GM12878 (cell line): ENCODE results near the gene C3orf33. TPM values are rescaled to one million over a fixed set of nuclear protein-coding genes. Genes with fewer than 3 reads are reported as not detected.

Experiments
- ATAC-seq: fragments of 200-7000 bp; cut with Tn5 transposase; 3 replicates; pipeline ENCODE4 v1.9.1; 2020; ENCODE audit warnings: mild to moderate bottlenecking, moderate library complexity
- BruUV-seq: library from RNA; stranded (reverse); fragments of 400-500 nt; replicated peaks from 2 replicates; lab custom pipeline; 2021; lab: Mats Ljungman, UMichigan
- CTCF ChIA-PET: fragments of 300-600 bp; sonication (Branson Sonifier 250); formaldehyde crosslinking; extraction: SDS; loops from one replicate; lab custom pipeline; 2021; ENCODE audit warnings: inconsistent platforms; lab: Yijun Ruan, JAX
- POLR2A ChIA-PET: fragments of 350-600 bp; formaldehyde crosslinking; extraction: SDS; loops from one replicate; lab custom pipeline; 2021; ENCODE audit warnings: inconsistent platforms; lab: Charles Lee
- RAD21 ChIA-PET: fragments of 300-600 bp; sonication (Branson Sonifier 250); formaldehyde crosslinking; loops from one replicate; lab custom pipeline; 2023; ENCODE audit warnings: antibody characterized with exemption; ENCODE audit not compliant: unreplicated experiment; lab: Charles Lee
- SMC1A ChIA-PET: fragments of 300-600 bp; sonication (Branson Sonifier 250); formaldehyde crosslinking; loops from one replicate; lab custom pipeline; 2023; ENCODE audit not compliant: unreplicated experiment, uncharacterized antibody; lab: Charles Lee
- DNase-seq: peaks from one replicate; pipeline ENCODE4 v3.0.0-alpha.2; 2011; ENCODE audit warnings: low read depth, low spot score
- FAIRE-seq: peaks from 3 replicates; lab custom pipeline; 2011; peaks lifted over from hg19 to GRCh38; lab: Jason Lieb, UNC
- H2AFZ ChIP-seq: 2 replicates; pipeline ENCODE4 v1.6.0; 2011; ENCODE audit warnings: low read depth, low read length, control low read depth; ENCODE audit not compliant: control insufficient read depth
- H3K27ac ChIP-seq: 2 replicates; pipeline ENCODE4 v1.5.1; 2011; ENCODE audit warnings: control low read depth; ENCODE audit not compliant: control insufficient read depth, insufficient read depth
- H3K27me3 ChIP-seq, 2 experiments: replicated peaks in 1 of 2; 2 replicates each; pipeline versions ENCODE4 v1.6.0 to v1.6.1; 2011; ENCODE audit warnings: low read length in 1 of 2; ENCODE audit not compliant: control insufficient read depth in 2 of 2, insufficient read depth in 2 of 2
- H3K36me3 ChIP-seq, 2 experiments: 2 replicates each; pipeline ENCODE4 v1.5.1; 2011; ENCODE audit warnings: low read length in 1 of 2; ENCODE audit not compliant: control insufficient read depth in 2 of 2, insufficient read depth in 2 of 2
- H3K4me1 ChIP-seq: 2 replicates; pipeline ENCODE4 v1.6.1; 2011; ENCODE audit warnings: mild to moderate bottlenecking, low read length, moderate library complexity, mixed read lengths; ENCODE audit not compliant: control insufficient read depth, insufficient read depth
- H3K4me2 ChIP-seq: 2 replicates; pipeline ENCODE4 v1.6.0; 2011; ENCODE audit warnings: control low read depth; ENCODE audit not compliant: control insufficient read depth, insufficient read depth
- H3K4me3 ChIP-seq: fragments of 200-600 bp; sonication (generic); 2 replicates; pipeline ENCODE4 v1.5.1; 2016
- H3K79me2 ChIP-seq: 2 replicates; pipeline ENCODE4 v1.6.0; 2011; ENCODE audit warnings: low read length; ENCODE audit not compliant: control insufficient read depth, insufficient read depth
- H3K9ac ChIP-seq: 2 replicates; pipeline ENCODE4 v1.8.0; 2011; ENCODE audit warnings: low read length, control low read depth, mixed read lengths; ENCODE audit not compliant: control insufficient read depth, insufficient read depth
- H3K9me3 ChIP-seq: replicated peaks from 3 replicates; pipeline ENCODE4 v1.5.1; 2011; ENCODE audit warnings: mild to moderate bottlenecking, low read length; ENCODE audit not compliant: control insufficient read depth, insufficient read depth
- H4K20me1 ChIP-seq: 2 replicates; pipeline ENCODE4 v1.6.0; 2011; ENCODE audit not compliant: control insufficient read depth, insufficient read depth
- E2F4 ChIP-seq: IDR thresholded peaks from 2 replicates; pipeline ENCODE4 v1.6.1; 2012; ENCODE audit warnings: low read depth, low read length, improper control_type of control experiment
- MLLT1 ChIP-seq: fragments of 450-650 bp; IDR thresholded peaks from 2 replicates; pipeline ENCODE4 v1.6.1; 2016; ENCODE audit warnings: mild to moderate bottlenecking
- NR2F1 ChIP-seq: fragments of 450-650 bp; conservative IDR thresholded peaks from 2 replicates; pipeline ENCODE4 v1.6.1; 2017; ENCODE audit warnings: mild to moderate bottlenecking
- PAX8 ChIP-seq: fragments of 450-650 bp; IDR thresholded peaks from 2 replicates; pipeline ENCODE4 v1.6.1; 2017; ENCODE audit warnings: mild to moderate bottlenecking, moderate library complexity
- POLR2AphosphoS5 ChIP-seq: IDR thresholded peaks from 2 replicates; pipeline ENCODE4 v1.6.1; 2011; ENCODE audit warnings: mild to moderate bottlenecking, low read length, inconsistent platforms
- RELA ChIP-seq: fragments of 450-650 bp; IDR thresholded peaks from 2 replicates; pipeline ENCODE4 v1.8.0; 2014; ENCODE audit warnings: borderline replicate concordance; ENCODE audit not compliant: partially characterized antibody
- SMAD1 ChIP-seq: fragments of 450-650 bp; IDR thresholded peaks from 2 replicates; pipeline ENCODE4 v1.6.1; 2018; ENCODE audit warnings: mild to moderate bottlenecking, low read depth; ENCODE audit not compliant: partially characterized antibody
- SUZ12 ChIP-seq: fragments of 200-600 bp; sonication (generic); IDR thresholded peaks from one replicate; pipeline ENCODE4 v1.6.1; 2018; ENCODE audit warnings: antibody characterized with exemption, mild to moderate bottlenecking; ENCODE audit not compliant: unreplicated experiment
- TCF3 ChIP-seq: IDR thresholded peaks from 2 replicates; pipeline ENCODE4 v1.6.1; 2012; ENCODE audit warnings: low read depth, mild to moderate bottlenecking, low read length, borderline replicate concordance; ENCODE audit not compliant: insufficient read depth
- ZNF687 ChIP-seq: fragments of 450-650 bp; IDR thresholded peaks from 2 replicates; pipeline ENCODE4 v1.6.1; 2017; ENCODE audit warnings: mild to moderate bottlenecking, moderate library complexity
- WGBS: methylation state at CpG from one replicate; pipeline ENCODE4 v1.1.6; 2016; ENCODE audit warnings: low lambda C conversion rate; ENCODE audit not compliant: insufficient replicate concordance, insufficient coverage; ENCODE audit errors: missing lambda C conversion rate; 5-methylcytosine and 5-hydroxymethylcytosine counted together
- in situ Hi-C: fragments of 300-500 bp; cut with MboI; formaldehyde crosslinking; loops from 9 replicates; pipeline ENCODE4 v1.14.3; 2018; ENCODE audit warnings: mixed read lengths
- intact Hi-C: fragments of 100-400 bp; cut with micrococcal nuclease; formaldehyde crosslinking; loops from one replicate; pipeline ENCODE4 v1.14.2; 2022; ENCODE audit not compliant: unreplicated experiment
- polyA plus RNA-seq, 11 experiments: library from polyadenylated mRNA; depleted of rRNA in 4 of 11; unstranded in 6 of 11; stranded (reverse) in 5 of 11; fragments of >200 nt; fragmentation: Nextera tagmentation in 4 of 11; fragmentation: Illumina TruSeq in 1 of 11; extraction: Ambion mirVana in 4 of 11; extraction: Trizol in 1 of 11; gene quantifications; 1 replicate in 1 of 11; 2 replicates in 10 of 11; pipeline versions ENCODE4 v1.2.1 to v1.2.3, GENCODE V29; 2011 to 2016; ENCODE audit warnings: inconsistent platforms in 2 of 11, missing spikeins in 2 of 11, low read depth in 1 of 11
- total RNA-seq, 4 experiments: library from RNA; depleted of rRNA in 3 of 4; stranded (reverse); fragments of >200 nt in 3 of 4; fragmentation: Illumina TruSeq in 1 of 4; extraction: Trizol in 1 of 4; gene quantifications; 2 replicates each; pipeline versions ENCODE4 v1.2.1 to v1.2.3, GENCODE V29; 2013 to 2021

Gene C3orf33
- total and polyA plus RNA-seq, 10 of the 15 experiments (the other 5 are each of a cell fraction or from before 2014, with no cell fraction given): 0.35 to 1.7 (median 0.90) TPM

DNA sequence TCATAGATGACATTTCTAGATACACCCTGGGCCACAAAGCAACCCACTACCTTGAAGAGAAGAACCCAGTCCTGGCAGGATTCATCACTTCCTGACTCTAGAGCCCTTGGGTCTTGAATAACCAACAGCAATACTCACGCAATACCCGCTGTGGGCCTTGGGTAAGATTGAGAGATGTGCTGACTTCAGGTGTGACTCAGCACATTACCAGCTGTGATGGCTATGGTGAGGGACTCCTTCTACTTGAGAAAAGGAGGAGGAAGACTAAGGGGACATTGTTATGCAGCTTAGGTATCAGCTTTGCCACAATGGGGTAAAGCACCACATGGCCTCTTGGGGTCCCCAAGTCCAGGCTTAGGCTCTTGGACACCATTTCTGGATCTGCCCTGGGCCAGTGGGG, 14.9 kb downstream of the C3orf33 start (continued):
- no peak for TF ChIP-seq PAX8
- no peak for TF ChIP-seq SUZ12

DNA sequence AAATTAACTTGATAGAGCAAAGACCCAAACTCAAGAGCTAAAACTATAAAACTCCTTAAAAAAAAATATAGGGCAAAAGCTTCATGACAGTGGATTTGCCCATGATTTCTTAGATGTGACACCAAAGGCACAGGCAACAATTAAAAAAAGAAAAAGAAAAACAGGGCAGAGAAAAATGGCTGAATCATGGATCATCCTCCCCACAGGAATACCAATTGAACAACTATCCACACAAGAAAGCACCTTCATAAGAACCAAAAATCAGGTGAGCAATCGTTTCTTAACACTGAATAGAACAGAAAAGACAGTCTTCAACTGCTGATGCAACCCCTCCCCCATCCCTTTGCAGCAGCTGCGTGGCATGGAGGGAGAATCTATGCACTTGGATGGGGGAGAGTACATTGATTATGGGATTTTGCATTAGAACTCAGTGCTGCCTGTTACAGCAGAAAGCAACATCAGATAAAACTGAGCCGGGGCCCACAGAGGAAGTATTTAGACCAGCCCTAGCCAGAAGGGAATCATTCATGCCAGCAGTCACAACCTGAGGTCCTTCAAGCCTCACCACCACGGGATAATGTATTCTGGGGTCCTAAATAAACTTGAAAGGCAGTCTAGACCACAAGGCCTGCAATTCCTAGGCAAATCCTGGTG, 15.7 kb downstream of the C3orf33 start:
- POLR2A ChIA-PET: no interaction called here
- 26% methylated on average over 4 of the region's 4 CpGs for WGBS
- in situ Hi-C loops: no loop called here

More for the DNA sequence above, 15.7 kb downstream of the C3orf33 start:
- intact Hi-C loops: no loop called here
- Histone ChIP-seq H3K79me2 (no peaks in the 10 kb centered on the region), H3K4me3 (no peak overlapping the region), H3K9ac (no peak overlapping the region), H4K20me1 (no peaks in the 10 kb centered on the region), H3K9me3 (no peaks in the 10 kb centered on the region; the same call in 2 of the 3 replicates), H3K4me1 (no peaks in the 10 kb centered on the region), H3K27ac (no peak overlapping the region), H3K4me2 (no peak overlapping the region)
- DNase-seq (no peak), FAIRE-seq (no peak)
- CTCF ChIA-PET: interaction anchor here (1.1 kb wide), 1 partner anchor 16 kb away, joined by 4 read pairs; the partner anchor contains the start of gene C3orf33
- RAD21 ChIA-PET: interaction anchor here (0.9 kb wide), 1 partner anchor 16 kb away, joined by 3 read pairs; the partner anchor contains the start of gene C3orf33
- TF ChIP-seq SMAD1 (no peak), ZNF687 (no peak), RELA (no peak), MLLT1 (no peak), NR2F1 (no peak), SUZ12 (no peak), TCF3 (no peak), E2F4 (no peak), POLR2AphosphoS5 (no peak)
- TF ChIP-seq, all 136 proteins: peak for 0
- H2AFZ ChIP-seq: no peak overlapping the region
- no TSS peak for BruUV-seq
- H3K27me3 ChIP-seq: no peaks in the 10 kb centered on the region
- no peaks in the 10 kb centered on the region for H3K36me3 ChIP-seq
- no peak for ATAC-seq
- SMC1A ChIA-PET: no interaction called here
